ENCODE results near the gene INHBC. TPM values are rescaled to one million over a fixed set of nuclear protein-coding genes. Genes with fewer than 3 reads are reported as not detected.
"Not testable (repeated sequence)": the region's sequence is repeated elsewhere in the genome, so short reads cannot be mapped to it uniquely, and the experiment has no call there.

INHBC gene
- polyA plus RNA-seq, 3 donors: 0.22 to 0.27 (median 0.26) TPM

GRCh38 chr12:57428965-57429364 lies 5.6 kb upstream of the INHBC start:
- DNase-seq: no peak

GRCh38 chr12:57429473-57430111 lies 5.0 kb upstream of the INHBC start:
- no peak for DNase-seq

DNA sequence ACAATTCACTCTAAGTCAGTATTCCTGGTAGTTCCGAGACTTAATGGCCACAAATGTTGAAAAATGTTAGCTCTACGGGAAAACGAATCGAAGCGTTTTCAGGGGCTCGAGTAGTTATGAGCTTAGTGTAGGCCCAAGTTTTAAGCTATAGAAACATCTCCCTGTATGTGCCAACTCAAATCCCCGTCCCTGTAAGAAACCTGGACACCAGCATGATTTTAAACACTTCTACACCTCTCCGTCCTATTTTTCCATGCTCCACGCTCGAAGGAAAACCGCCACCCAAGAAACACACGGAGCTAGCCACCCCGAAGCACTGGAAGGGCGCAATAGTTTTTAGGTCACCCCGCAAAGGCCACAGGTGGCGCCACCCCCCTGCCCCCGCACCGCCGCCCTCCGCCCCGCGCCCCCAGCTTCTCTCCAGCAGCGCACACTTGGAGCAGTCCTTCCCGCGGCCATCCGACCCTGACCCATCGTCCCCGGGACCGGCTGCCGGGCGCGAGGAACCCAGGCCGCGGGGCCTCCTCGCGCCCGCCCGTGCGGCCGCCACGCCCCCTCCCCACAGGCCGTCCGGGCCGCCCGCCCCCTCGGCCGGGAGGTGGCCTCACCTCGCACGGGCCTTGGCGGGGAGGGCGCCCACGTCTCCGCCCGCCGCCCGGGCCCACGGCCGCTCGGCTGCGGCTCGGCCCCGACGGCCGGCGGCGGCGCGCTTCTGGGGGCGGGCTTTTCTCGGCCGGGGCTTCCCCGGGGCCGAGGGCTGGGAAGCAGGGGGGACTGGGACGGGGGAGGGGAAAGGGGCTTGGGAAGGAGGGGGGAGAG lies 4.3 kb upstream of the INHBC start:
- peak; percentile 30 for DNase-seq

- DNase-seq: peak; percentile 94
Observed at GRCh38 chr12:57430931-57431566, 3.5 kb upstream of the INHBC start, which contains the start of gene R3HDM2. Gene R3HDM2 (minus strand): TSS chr12:57431043. CDS start chr12:57310428, 120,615 bp downstream.

- DNase-seq: no peak
Observed at GRCh38 chr12:57431654-57432188, 2.9 kb upstream of the INHBC start.

GRCh38 chr12:57433370-57433769 lies 1.2 kb upstream of the INHBC start:
- DNase-seq: no peak

- no peak for DNase-seq
Observed at GRCh38 chr12:57435293-57435692, 709 bp downstream of the INHBC start.

DNA sequence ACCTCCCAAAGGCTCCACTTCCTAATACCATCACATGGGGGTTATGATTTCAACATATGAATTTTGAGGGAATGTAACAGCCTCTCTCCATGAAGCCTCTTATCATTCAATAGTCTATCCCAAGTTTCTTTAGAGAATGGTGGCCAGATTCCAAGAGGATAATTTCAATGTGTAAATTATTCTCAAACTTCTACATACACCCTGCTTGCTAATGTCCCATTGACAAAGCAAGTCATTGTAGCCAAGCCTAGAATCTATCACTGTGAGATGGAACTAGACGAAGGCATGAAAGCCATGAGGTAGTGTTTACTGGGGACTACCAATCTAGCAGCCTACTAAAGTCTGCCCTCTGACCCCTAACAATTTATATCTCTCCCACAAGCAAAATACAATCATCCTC lies 3.8 kb downstream of the INHBC start:
- no peak for DNase-seq

DNA sequence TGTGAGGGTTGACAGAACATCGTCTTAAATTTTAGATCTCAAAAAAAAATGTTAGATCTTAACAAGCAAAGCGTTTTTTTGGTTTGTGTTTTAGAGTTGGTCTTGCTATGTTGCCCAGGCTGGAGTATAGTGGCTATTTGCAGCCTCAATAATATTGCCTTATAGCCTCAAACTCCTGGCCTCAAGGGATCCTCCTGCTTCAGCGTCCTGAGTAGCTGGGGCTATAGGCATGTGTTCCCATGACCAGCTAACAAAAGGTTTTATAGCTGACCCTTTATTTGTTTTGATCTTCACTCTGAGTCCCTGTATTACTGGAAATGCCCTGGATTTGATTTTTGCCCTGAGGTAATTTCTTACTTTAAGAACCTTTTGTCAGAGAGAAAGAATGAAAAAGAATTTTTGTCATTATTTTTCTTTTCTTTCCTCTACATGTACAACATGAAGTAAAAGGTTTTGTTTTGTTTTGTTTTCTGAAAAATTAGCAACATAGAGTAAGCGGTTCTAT lies 5.2 kb downstream of the INHBC start:
- DNase-seq: no peak

GRCh38 chr12:57441393-57441792 lies 6.8 kb downstream of the INHBC start:
- not testable (repeated sequence) for DNase-seq

- no peak for DNase-seq
Observed at GRCh38 chr12:57441846-57442427, 7.4 kb downstream of the INHBC start.

GRCh38 chr12:57444337-57444736 lies 9.8 kb downstream of the INHBC start:
- DNase-seq: not testable (repeated sequence)

GRCh38 chr12:57444744-57445143 lies 10.2 kb downstream of the INHBC start:
- DNase-seq: no peak

DNA sequence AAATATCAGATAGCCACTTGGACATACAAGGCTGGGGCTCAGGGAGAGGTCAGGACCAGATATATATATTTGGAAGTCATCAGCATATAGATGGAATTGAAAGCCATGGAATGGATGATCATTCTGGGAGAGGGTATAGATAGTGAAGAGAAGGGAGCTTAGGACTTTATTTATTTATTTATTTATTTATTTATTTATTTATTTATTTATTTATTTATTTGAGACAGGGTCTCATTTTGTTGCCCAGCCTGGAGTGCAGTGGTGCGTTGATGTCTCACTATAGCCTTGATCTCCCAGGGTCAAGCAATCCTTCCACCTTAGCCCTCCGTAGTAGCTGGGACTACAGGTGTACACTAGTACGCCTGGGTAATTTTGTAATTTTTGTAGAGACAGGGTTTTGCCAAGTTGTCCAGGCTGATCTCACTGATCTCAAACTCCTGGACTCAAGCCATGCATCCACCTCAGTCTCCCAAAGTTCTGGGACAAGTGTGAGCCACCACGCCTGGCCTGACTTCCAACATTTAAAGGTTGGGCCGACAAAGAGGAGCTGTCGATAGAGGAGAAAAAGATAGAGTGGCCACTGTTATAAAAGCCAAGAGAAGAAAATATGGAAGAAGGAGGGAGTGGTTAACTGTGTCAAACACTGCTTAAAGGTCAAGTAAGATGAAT lies 11.8 kb downstream of the INHBC start:
- no peak for DNase-seq

DNA sequence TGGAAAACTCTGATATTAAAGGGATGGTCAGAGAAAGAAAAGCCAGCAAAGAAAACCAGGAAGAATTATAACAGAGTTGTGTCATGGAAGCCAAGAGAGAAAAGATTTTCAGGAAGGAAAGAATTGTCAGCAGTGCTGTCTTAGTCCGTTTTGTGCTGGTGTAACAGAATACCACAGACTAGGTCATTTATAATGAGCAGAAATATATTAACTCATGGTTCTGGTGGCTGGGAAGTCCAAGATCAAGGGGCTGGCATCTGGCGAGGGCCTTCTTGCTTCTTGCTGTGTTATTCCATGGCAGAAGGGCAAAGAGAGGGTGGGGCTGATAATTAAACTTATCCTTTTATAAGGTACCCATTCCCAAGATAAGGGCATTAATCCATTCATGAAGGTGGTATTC lies 14.1 kb downstream of the INHBC start:
- DNase-seq: no peak

DNA sequence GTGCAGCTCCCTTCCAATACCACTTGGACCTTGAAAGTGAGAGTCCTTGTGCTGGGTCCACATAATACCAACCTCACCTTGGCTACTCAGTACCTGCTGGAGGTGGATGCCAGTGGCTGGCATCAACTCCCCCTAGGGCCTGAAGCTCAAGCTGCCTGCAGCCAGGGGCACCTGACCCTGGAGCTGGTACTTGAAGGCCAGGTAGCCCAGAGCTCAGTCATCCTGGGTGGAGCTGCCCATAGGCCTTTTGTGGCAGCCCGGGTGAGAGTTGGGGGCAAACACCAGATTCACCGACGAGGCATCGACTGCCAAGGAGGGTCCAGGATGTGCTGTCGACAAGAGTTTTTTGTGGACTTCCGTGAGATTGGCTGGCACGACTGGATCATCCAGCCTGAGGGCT lies 14.8 kb downstream of the INHBC start:
- no peak for DNase-seq

GRCh38 chr12:57450057-57450456 lies 15.5 kb downstream of the INHBC start:
- no peak for DNase-seq

- DNase-seq: no peak
Observed at GRCh38 chr12:57451233-57451778, 16.7 kb downstream of the INHBC start.

GRCh38 chr12:57452181-57452936 lies 17.8 kb downstream of the INHBC start:
- DNase-seq: no peak

- DNase-seq: peak; percentile 67
Observed at GRCh38 chr12:57452937-57453509, 18.4 kb downstream of the INHBC start.

Measured in renal pelvis (tissue), 4 donors.